BLaER1 treated with 17β-estradiol and CSF1 and Interleukin-3, amounts not matched to agents 10 nM and 100 nM (cell line): ENCODE data around the gene TRPM6.
A peak's percentile ranks its signal among the peaks of the same experiment; 100 is the strongest.

Experiments
- H3K27ac ChIP-seq, 11 experiments: shearing (Covaris generic); formaldehyde crosslinking; 2 replicates each; pipeline ENCODE4 v1.8.1; 2022
- H3K27me3 ChIP-seq, 11 experiments: shearing (Covaris generic); formaldehyde crosslinking; 2 replicates each; pipeline ENCODE4 v1.8.1; 2022
- H3K36me3 ChIP-seq, 11 experiments: shearing (Covaris generic); formaldehyde crosslinking; 2 replicates each; pipeline ENCODE4 v1.8.1; 2022
- H3K4me1 ChIP-seq, 10 experiments: shearing (Covaris generic); formaldehyde crosslinking; 2 replicates each; pipeline ENCODE4 v1.8.1; 2022
- H3K4me2 ChIP-seq, 11 experiments: shearing (Covaris generic); formaldehyde crosslinking; 2 replicates each; pipeline ENCODE4 v1.8.1; 2022
- H3K4me3 ChIP-seq, 10 experiments: shearing (Covaris generic); formaldehyde crosslinking; 2 replicates each; pipeline ENCODE4 v1.8.1; 2022
- H3K9ac ChIP-seq, 11 experiments: shearing (Covaris generic); formaldehyde crosslinking; 2 replicates each; pipeline ENCODE4 v1.8.1; 2022
- H3K9me3 ChIP-seq, 11 experiments: shearing (Covaris generic); formaldehyde crosslinking; replicated peaks in 1 of 11; 2 replicates each; pipeline ENCODE4 v1.8.1; 2022
- H4K20me1 ChIP-seq, 11 experiments: shearing (Covaris generic); formaldehyde crosslinking; 2 replicates each; pipeline ENCODE4 v1.8.1; 2022
- Cebpa-rat ChIP-seq, 11 experiments: shearing (Covaris generic); IDR thresholded peaks; 2 replicates each; pipeline ENCODE4 v1.8.1; 2022

The TRPM6 gene

GRCh38 chr9:74721696-74722660 lies 165.7 kb downstream of the TRPM6 start:
- no peaks in the 10 kb centered on the region for H3K4me1 ChIP-seq
- no peaks in the 10 kb centered on the region for H3K36me3 ChIP-seq
- H3K27me3 ChIP-seq: no peaks in the 10 kb centered on the region
- no peak overlapping the region for H3K9ac ChIP-seq
- H4K20me1 ChIP-seq: no peaks in the 10 kb centered on the region
- no peak overlapping the region for H3K4me3 ChIP-seq
- no peak overlapping the region for H3K27ac ChIP-seq
- TF ChIP-seq Cebpa-rat (IDR thresholded peaks at IDR 0.05): no peak
- H3K9me3 ChIP-seq: no peaks in the 10 kb centered on the region
- no peak overlapping the region for H3K4me2 ChIP-seq

GRCh38 chr9:74719306-74719705 lies 168.4 kb downstream of the TRPM6 start:
- H3K9me3 ChIP-seq: no peaks in the 10 kb centered on the region
- no peak overlapping the region for H3K9ac ChIP-seq
- no peaks in the 10 kb centered on the region for H3K36me3 ChIP-seq
- no peaks in the 10 kb centered on the region for H4K20me1 ChIP-seq
- H3K4me1 ChIP-seq: no peaks in the 10 kb centered on the region
- H3K27ac ChIP-seq: no peak overlapping the region
- H3K4me2 ChIP-seq: no peak overlapping the region
- no peaks in the 10 kb centered on the region for H3K27me3 ChIP-seq
- TF ChIP-seq Cebpa-rat (IDR thresholded peaks at IDR 0.05): no peak
- no peak overlapping the region for H3K4me3 ChIP-seq

- Histone ChIP-seq H3K9me3 (no peaks in the 10 kb centered on the region), H3K4me3 (no peak overlapping the region), H3K36me3 (no peaks in the 10 kb centered on the region), H3K4me2 (no peak overlapping the region), H3K4me1 (no peaks in the 10 kb centered on the region), H4K20me1 (no peaks in the 10 kb centered on the region), H3K27ac (no peak overlapping the region), H3K9ac (no peak overlapping the region), H3K27me3 (no peaks in the 10 kb centered on the region)
- no peak for TF ChIP-seq Cebpa-rat (IDR thresholded peaks at IDR 0.05)
Measured at GRCh38 chr9:74718709-74719108, 169.0 kb downstream of the TRPM6 start.

DNA sequence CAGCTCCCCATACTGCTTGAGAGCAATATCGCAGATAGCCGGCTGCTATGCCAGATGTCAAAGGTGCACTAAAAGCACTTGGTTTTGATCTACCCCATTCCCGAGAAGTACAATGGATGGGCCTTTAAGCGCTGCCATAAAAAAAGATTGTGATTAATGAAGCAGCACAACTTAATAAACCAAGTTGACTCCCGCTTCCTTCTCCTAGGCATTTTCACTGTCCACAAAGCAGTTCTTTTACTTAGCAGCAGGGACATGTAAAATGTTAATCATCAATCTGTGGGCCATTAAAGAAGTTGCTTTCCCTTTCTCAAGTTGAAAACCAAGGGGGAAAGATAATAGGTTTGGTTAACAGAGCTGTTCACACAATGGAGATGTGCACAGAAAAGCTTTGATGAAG lies 176.4 kb downstream of the TRPM6 start:
- Histone ChIP-seq H3K4me1 (no peaks in the 10 kb centered on the region), H3K36me3 (no peaks in the 10 kb centered on the region), H3K4me2 (no peak overlapping the region), H3K9me3 (no peaks in the 10 kb centered on the region), H3K9ac (no peak overlapping the region), H3K27ac (no peak overlapping the region), H3K4me3 (no peak overlapping the region), H3K27me3 (no peaks in the 10 kb centered on the region), H4K20me1 (no peaks in the 10 kb centered on the region)
- TF ChIP-seq Cebpa-rat (IDR thresholded peaks at IDR 0.05): no peak

GRCh38 chr9:74697535-74697934 lies 190.2 kb downstream of the TRPM6 start:
- Histone ChIP-seq H3K27me3 (no peaks in the 10 kb centered on the region), H3K36me3 (0 out of 22 replicates have a peak, but pooled peaks cover 0 to 9% (median 0%) of the 10 kb centered on the region in 11 experiments), H3K9ac (no peak overlapping the region), H3K4me2 (peak overlapping the region; percentile 5 to 54 (median 34); a peak in 16 of 22 replicates), H3K4me1 (peaks cover 8 to 36% (median 18%) of the 10 kb centered on the region in 10 experiments; a peak in 16 of 20 replicates), H4K20me1 (no peaks in the 10 kb centered on the region), H3K4me3 (no peak overlapping the region), H3K9me3 (peaks cover 0 to 4% (median 0%) of the 10 kb centered on the region in 11 experiments; a peak in 5 of 22 replicates), H3K27ac (no peak overlapping the region)
- no peak for TF ChIP-seq Cebpa-rat (IDR thresholded peaks at IDR 0.05)

DNA sequence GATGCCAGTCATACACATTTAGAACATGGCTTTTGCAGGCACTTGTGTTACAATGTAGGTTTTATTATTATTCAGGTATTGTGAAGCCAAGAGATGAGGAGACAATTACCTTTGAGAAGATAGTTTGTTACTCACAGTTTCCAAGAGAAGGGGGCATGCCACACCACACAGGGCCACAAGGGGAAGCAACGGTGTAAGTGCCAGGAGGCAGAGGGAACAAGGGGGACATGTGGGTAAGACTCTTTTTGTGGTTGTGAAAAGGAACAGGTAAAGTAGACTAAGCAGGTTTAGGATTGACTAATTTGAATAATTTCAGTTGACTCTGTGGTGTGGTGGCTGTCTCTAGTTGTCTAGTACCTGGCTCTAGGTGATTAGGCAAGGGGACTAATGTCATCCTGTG lies 191.2 kb downstream of the TRPM6 start:
- H3K27me3 ChIP-seq: no peaks in the 10 kb centered on the region

DNA sequence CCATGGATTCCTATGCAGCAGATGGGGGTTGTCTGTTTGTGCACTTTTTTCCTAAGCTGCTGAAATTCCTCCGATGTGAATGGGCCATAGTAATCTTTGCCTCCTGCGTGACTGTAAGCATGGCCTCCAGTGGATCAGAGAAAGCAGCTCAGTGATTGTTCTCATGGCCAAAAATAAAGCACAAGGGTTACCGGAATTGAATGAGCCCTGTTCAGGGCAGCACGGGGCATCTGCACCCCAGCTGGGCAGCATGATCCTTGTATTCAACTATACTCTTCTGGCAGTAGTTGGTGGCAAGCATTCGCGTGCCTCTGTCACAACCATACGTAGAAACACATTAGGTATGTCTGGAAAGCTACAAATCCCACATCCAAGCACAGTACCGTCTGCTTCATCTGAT lies 196.7 kb downstream of the TRPM6 start:
- Histone ChIP-seq H3K4me3 (no peak overlapping the region), H3K27me3 (no peaks in the 10 kb centered on the region), H3K9me3 (no peaks in the 10 kb centered on the region), H3K4me1 (peaks cover 0 to 43% (median 17%) of the 10 kb centered on the region in 10 experiments; a peak in 11 of 20 replicates), H4K20me1 (no peaks in the 10 kb centered on the region), H3K36me3 (peaks cover 0 to 73% (median 37%) of the 10 kb centered on the region in 11 experiments; a peak in 17 of 22 replicates), H3K4me2 (no peak overlapping the region), H3K9ac (no peak overlapping the region), H3K27ac (no peak overlapping the region)
- TF ChIP-seq Cebpa-rat (IDR thresholded peaks at IDR 0.05): no peak

More for the DNA sequence above, 191.2 kb downstream of the TRPM6 start:
- no peak overlapping the region for H3K4me3 ChIP-seq
- H3K9me3 ChIP-seq: peaks cover 0 to 4% (median 0%) of the 10 kb centered on the region in 11 experiments; a peak in 1 of 22 replicates
- peak overlapping the region in 3 of 11 experiments; percentile 9 to 54 (median 43); a peak in 2 of 22 replicates for H3K4me2 ChIP-seq
- no peaks in the 10 kb centered on the region for H4K20me1 ChIP-seq
- TF ChIP-seq Cebpa-rat (IDR thresholded peaks at IDR 0.05): no peak
- H3K9ac ChIP-seq: no peak overlapping the region
- H3K27ac ChIP-seq: no peak overlapping the region
- H3K36me3 ChIP-seq: peaks cover 0 to 18% (median 0%) of the 10 kb centered on the region in 11 experiments; a peak in 2 of 22 replicates
- H3K4me1 ChIP-seq: peaks cover 8 to 37% (median 18%) of the 10 kb centered on the region in 10 experiments; a peak in 16 of 20 replicates

GRCh38 chr9:74683322-74683721 lies 204.4 kb downstream of the TRPM6 start:
- H3K4me3 ChIP-seq: no peak overlapping the region
- peaks cover 0 to 97% (median 74%) of the 10 kb centered on the region in 11 experiments; a peak in 18 of 22 replicates for H3K36me3 ChIP-seq
- no peaks in the 10 kb centered on the region for H4K20me1 ChIP-seq
- H3K27ac ChIP-seq: no peak overlapping the region
- no peaks in the 10 kb centered on the region for H3K9me3 ChIP-seq
- H3K9ac ChIP-seq: no peak overlapping the region
- H3K27me3 ChIP-seq: no peaks in the 10 kb centered on the region
- peaks cover 0 to 48% (median 22%) of the 10 kb centered on the region in 10 experiments; a peak in 13 of 20 replicates for H3K4me1 ChIP-seq
- H3K4me2 ChIP-seq: no peak overlapping the region
- TF ChIP-seq Cebpa-rat (IDR thresholded peaks at IDR 0.05): no peak

DNA sequence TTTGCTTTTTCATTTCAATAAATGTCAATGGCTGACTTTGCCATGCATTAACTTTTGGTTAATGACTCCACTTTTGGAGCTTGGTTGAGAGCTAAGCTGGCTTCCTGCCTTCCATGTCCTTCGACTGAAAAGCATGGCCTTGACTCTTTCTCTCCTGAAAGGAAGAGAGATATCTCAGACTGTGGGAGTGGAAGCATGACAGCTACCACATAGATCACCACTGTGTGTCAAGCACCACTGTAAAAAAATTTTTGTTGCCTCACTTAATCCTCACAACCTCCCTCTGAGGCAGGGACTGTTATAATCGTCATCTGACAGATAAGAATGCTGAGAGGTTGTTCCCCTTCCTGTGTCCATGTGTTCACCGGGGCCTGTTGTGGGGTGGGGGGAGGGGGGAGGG lies 205.8 kb downstream of the TRPM6 start:
- peaks cover 0 to 97% (median 75%) of the 10 kb centered on the region in 11 experiments; a peak in 18 of 22 replicates for H3K36me3 ChIP-seq
- no peak overlapping the region for H3K9ac ChIP-seq
- H3K9me3 ChIP-seq: no peaks in the 10 kb centered on the region
- peaks cover 0 to 34% (median 13%) of the 10 kb centered on the region in 10 experiments; a peak in 13 of 20 replicates for H3K4me1 ChIP-seq
- no peak overlapping the region for H3K4me3 ChIP-seq
- no peak overlapping the region for H3K4me2 ChIP-seq
- no peaks in the 10 kb centered on the region for H3K27me3 ChIP-seq
- TF ChIP-seq Cebpa-rat (IDR thresholded peaks at IDR 0.05): no peak
- H4K20me1 ChIP-seq: no peaks in the 10 kb centered on the region
- H3K27ac ChIP-seq: no peak overlapping the region
